Measurements from ENCODE around the gene OR2V2.

OR2V2 gene

DNA sequence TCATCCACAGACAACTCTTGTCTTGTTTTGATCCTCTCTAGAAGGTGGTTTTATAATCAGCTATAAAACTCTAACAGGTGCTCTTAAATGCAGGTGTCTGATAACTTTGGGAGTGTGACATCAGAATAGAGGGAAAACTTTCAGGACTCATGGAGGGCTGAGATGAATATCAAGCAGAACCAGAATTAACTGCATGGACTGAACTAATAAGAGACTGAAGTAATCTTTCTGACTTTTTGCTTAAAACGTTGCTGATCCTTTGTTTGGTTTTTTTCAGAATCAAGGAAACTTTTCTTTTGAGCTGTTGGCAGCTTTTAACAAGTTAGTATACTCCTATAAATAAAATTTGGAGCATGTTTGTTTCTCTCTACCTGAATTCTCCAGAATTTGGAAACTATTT is 2.3 kb upstream of the OR2V2 start:
- no peak for DNase-seq (ENCODE audit: low spot score)

- DNase-seq (ENCODE audit: low spot score) = no peak
These were observed 2.0 kb downstream of the OR2V2 start for GRCh38 chr5:181149355-181149754.

DNA sequence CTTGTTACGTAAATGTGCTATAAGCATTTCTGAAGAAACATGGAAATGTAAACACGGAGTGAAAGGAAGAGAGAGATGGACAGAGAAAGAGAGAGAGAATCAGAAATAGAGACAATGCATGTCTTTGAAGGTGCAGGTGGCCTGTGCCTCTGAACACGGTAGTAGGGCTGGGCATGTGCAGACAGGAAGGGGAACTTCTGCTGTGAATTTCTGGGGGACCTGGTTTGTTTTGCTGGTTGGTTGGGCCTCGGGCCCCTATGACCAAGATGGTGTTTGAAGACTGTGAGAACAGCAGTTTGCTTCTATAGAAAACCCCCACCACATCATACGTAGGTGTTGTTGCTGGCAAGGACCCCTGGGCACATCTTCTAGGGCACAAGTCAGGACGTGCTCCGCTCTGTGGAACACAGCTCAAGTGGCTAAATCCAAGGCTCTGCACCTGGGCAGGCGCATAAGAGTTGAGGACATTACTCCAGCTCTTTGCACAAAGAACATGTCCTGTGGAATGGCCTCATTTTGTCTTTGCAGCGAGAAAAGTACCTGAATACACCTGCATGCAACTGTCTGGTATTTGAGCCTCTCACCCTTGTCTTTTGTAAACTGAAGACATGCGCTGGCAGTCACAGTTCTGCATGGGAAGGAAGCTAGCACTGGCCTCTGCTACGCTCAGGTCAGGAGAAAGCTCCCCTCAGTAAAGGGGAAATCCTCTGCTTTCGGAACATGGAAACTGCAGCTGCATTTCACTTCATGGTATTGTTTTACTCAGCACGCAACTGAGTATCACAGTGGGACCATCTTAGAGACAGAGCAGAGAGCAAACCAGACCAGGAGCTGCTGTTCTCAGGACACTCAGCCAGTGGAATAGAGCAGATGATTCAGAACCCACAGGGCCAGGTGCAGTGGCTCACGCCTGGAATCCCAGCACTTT is 2.7 kb downstream of the OR2V2 start:
- DNase-seq (ENCODE audit: low spot score) = no peak

GRCh38 chr5:181151146-181151545 is 3.8 kb downstream of the OR2V2 start:
- DNase-seq (ENCODE audit: low spot score) = no peak

DNA sequence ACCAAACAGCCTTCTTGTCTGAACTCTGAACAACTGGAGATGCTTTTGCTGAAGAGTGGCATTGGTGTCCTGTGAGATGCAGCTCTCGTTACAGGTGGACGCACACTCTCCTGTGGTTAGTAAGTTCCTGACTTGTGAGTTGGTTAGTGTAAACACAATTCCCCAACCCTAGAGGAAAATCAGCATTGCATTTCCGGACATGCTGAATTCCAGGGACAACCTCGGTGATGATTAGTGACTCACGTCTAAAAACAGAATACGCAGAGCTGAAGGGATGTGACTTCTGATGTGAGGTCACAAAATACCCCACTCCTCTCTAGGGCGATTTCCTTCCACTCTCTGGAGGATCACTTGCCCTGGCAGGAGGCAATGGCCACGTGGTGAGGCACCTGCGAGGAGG is 5.0 kb downstream of the OR2V2 start:
- DNase-seq (ENCODE audit: low spot score) = no peak

DNA sequence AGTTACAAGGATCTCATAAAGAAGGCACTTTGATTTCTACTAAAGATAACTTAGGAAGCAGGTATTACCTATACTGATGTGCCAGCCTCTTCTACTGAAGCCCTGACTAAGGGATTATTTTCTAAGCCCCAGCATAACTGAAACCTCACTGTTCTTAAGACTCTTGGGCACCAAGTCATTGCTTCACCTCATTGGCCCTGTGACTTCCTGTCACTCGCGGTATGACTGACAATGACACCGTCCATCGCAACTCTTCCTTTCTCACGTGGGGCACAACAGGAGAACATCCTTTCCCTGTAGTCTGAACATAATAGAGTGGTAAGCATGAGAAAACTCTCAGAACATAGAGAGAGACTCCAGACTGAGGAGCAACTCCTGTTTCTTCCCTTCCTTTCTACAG is 6.4 kb downstream of the OR2V2 start:
- DNase-seq (ENCODE audit: low spot score) = no peak

GRCh38 chr5:181156758-181157157 is 9.4 kb downstream of the OR2V2 start:
- no peak for DNase-seq (ENCODE audit: low spot score)

GRCh38 chr5:181158869-181159268 is 11.5 kb downstream of the OR2V2 start:
- no peak for DNase-seq (ENCODE audit: low spot score)

DNA sequence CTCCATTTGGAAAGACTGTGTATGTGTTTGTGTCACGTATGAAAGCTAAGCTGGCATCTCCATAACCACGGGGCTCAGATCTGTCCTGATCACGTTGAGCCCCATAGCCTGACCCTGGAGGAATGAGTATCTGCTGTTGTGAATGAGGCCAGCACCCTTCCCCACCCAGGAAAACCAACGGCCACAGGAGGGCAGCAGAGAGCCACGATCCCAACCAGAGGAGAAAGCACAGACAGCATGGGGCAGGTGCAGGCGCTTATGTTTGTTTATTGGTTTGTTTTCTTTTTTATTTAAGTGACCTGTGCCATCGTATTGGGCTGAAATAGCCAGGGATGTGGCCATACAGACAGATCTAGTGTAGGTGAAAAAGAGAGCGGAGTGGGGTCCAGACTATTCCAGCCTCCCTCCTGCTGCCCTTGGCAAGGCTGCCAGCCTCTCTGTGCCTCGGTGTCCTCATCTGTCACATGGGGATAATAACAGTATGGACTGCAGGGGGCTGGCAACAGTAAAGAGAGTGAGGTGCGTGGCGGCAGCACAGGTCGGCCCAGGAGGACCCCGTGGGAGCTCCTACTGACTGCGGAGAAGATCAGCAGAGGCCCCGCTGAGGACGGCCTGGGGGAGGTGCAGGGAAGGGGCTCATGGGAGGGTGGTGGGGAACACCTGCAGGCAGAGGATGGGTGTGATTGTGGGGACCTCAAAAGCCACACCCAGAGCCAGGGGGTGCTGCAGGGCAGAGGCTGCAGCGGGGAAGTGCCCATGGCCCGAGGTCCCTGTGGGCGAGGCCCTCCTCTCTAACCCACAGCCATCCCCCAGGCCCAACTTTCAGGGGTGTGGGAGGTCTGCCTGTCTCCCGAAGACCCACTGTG is 12.1 kb downstream of the OR2V2 start:
- peak; percentile 87 for DNase-seq (ENCODE audit: low spot score)

DNA sequence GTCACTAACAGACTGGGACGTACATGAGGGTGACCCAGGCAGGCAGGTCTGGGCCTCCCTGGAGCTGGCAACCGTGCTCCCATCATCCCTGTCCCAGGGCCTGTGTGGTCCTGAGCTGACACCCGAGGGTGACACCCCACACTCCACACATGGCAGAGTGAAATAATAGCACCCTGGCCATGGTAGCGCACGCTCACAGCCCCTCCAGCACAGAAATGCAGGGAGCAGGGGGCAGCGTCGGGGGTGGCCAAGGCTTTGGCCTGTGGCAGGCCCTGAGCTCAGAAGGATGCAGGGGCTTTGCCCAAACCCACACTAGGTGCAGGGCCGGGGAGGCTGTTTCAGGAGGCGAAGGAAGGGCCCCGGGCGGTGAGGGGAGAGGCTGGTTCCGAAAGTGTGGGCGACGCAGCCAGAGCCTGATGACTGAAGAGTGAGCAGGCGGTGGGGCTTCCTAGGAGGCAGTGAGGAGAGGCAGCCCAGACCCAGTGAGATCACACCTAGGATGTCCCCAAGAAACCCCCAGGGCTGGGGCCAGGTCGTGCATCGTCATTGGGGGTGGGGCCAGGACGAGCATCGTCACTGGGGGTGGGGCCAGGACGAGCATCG is 12.9 kb downstream of the OR2V2 start:
- DNase-seq (ENCODE audit: low spot score) = peak; percentile 41

GRCh38 chr5:181160755-181161533 is 13.6 kb downstream of the OR2V2 start:
- DNase-seq (ENCODE audit: low spot score) = peak; percentile 78

GRCh38 chr5:181161534-181162175 is 14.3 kb downstream of the OR2V2 start:
- no peak for DNase-seq (ENCODE audit: low spot score)

- no peak for DNase-seq (ENCODE audit: low spot score)
These were observed 16.2 kb downstream of the OR2V2 start for GRCh38 chr5:181163487-181164075.

DNA sequence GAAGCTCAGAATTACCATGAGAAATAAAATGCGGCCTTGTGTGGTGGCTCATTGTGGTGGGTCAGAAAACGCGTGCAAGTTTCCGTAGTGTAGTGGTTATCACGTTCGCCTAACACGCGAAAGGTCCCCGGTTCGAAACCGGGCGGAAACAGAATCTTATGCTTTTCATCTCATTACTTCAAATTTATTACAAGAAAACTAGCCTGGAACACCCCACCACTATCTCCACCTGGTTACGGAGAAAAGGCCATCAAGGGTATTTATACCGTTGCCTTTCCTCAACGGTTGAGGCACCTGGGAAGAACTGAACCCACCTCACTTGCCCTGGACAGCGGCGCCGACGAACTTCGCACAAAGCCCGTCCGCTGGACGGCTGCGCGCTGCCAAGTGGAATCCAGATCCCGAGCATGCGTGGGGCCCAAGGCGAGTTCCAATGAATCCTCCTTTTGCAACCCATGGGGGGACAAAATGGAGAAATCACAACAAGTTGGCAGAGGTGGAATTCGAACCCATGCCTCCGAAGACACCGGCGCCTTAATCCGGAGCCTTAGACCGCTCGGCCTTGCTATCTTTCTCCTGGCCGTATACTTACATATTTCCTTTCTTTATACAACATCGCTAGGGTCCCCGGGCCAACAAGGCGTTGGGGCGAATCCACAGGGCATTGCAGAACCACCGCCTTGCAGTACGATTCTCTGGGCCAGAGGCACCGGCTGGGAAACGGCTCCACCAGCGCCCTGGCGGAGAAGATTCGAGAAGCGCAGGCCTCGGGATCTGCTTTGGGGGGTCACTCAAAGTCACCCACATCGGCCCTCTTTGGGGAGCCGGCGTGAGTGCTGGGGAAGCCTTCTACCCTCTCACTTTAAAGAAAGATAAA is 16.9 kb downstream of the OR2V2 start:
- no peak for DNase-seq (ENCODE audit: low spot score)

GRCh38 chr5:181166812-181167733 is 19.7 kb downstream of the OR2V2 start:
- no peak for DNase-seq (ENCODE audit: low spot score)

- DNase-seq (ENCODE audit: low spot score) = no peak
These were observed 20.6 kb downstream of the OR2V2 start for GRCh38 chr5:181167814-181168488.

- no peak for DNase-seq (ENCODE audit: low spot score)
These were observed 21.3 kb downstream of the OR2V2 start for GRCh38 chr5:181168595-181169118.

All from hepatic stellate cell (primary cell).